Hepatocyte (in vitro differentiated cells): ENCODE data around the gene HIF1A. TPM values are rescaled to one million over a fixed set of nuclear protein-coding genes. Genes with fewer than 3 reads are reported as not detected.
A peak's percentile ranks its signal among the peaks of the same experiment; 100 is the strongest.

Experiments
- DNase-seq: peaks from one replicate; pipeline ENCODE4 v3.0.0-alpha.2; 2016; ENCODE audit warnings: low spot score
- H2AFZ ChIP-seq: fragments of 200-600 bp; sonication (generic); 2 replicates; pipeline ENCODE4 v1.6.0; 2016; ENCODE audit warnings: antibody characterized with exemption, mild to moderate bottlenecking
- H3K27ac ChIP-seq: fragments of 200-600 bp; sonication (generic); 2 replicates; pipeline ENCODE4 v1.5.1; 2016; ENCODE audit warnings: mild to moderate bottlenecking
- H3K27me3 ChIP-seq: fragments of 200-600 bp; sonication (generic); 2 replicates; pipeline ENCODE4 v1.6.1; 2016
- H3K36me3 ChIP-seq: fragments of 200-600 bp; sonication (generic); replicated peaks from 2 replicates; pipeline ENCODE4 v1.5.1; 2016; ENCODE audit warnings: low read depth; ENCODE audit not compliant: insufficient read depth
- H3K4me1 ChIP-seq: fragments of 200-600 bp; sonication (generic); 2 replicates; pipeline ENCODE4 v1.5.1; 2016; ENCODE audit warnings: mild to moderate bottlenecking, moderate library complexity; ENCODE audit not compliant: insufficient read depth
- H3K4me2 ChIP-seq: fragments of 200-600 bp; sonication (generic); 2 replicates; pipeline ENCODE4 v1.6.0; 2016
- H3K4me3 ChIP-seq: fragments of 200-600 bp; sonication (generic); 2 replicates; pipeline ENCODE4 v1.5.1; 2016; ENCODE audit warnings: mild to moderate bottlenecking
- H3K79me2 ChIP-seq: fragments of 200-600 bp; sonication (generic); 2 replicates; pipeline ENCODE4 v1.6.0; 2017; ENCODE audit warnings: mild to moderate bottlenecking
- H3K9me2 ChIP-seq: fragments of 200-600 bp; sonication (generic); replicated peaks from 2 replicates; pipeline ENCODE4 v1.6.0; 2017; ENCODE audit warnings: mild to moderate bottlenecking; ENCODE audit not compliant: insufficient read depth
- H3K9me3 ChIP-seq: fragments of 200-600 bp; sonication (generic); 2 replicates; pipeline ENCODE4 v1.5.1; 2016; ENCODE audit warnings: low read depth, mild to moderate bottlenecking
- H4K20me1 ChIP-seq: fragments of 200-600 bp; sonication (generic); 2 replicates; pipeline ENCODE4 v1.6.0; 2016; ENCODE audit warnings: mild to moderate bottlenecking; ENCODE audit not compliant: insufficient read depth, poor library complexity, severe bottlenecking
- EZH2 ChIP-seq: fragments of 200-600 bp; sonication (generic); IDR thresholded peaks from 2 replicates; pipeline ENCODE4 v1.6.1; 2016; ENCODE audit warnings: antibody characterized with exemption, mild to moderate bottlenecking, borderline replicate concordance
- EZH2phosphoT487 ChIP-seq: fragments of 200-600 bp; sonication (generic); IDR thresholded peaks from one replicate; pipeline ENCODE4 v1.6.1; 2018; ENCODE audit warnings: antibody characterized with exemption, mild to moderate bottlenecking, low read depth, moderate library complexity; ENCODE audit not compliant: unreplicated experiment, severe bottlenecking
- WGBS: methylation state at CpG from one replicate; pipeline ENCODE4 v1.1.6; 2016; ENCODE audit warnings: low lambda C conversion rate; ENCODE audit errors: missing lambda C conversion rate; 5-methylcytosine and 5-hydroxymethylcytosine counted together
- polyA plus RNA-seq: library from polyadenylated mRNA; unstranded; fragments of >200 nt; fragmentation: Nextera tagmentation; extraction: Ambion mirVana; gene quantifications from 2 replicates; pipeline ENCODE4 v1.2.1, GENCODE V29; 2016
- total RNA-seq: library from RNA; depleted of rRNA; stranded (reverse); fragments of >200 nt; gene quantifications from 2 replicates; pipeline ENCODE4 v1.2.3, GENCODE V29; 2014
- TF ChIP-seq, protein P1 (sequence below): fragments of 200-600 bp; sonication (generic); IDR thresholded peaks from 2 replicates; pipeline ENCODE4 v1.5.1; 2016; ENCODE audit warnings: antibody characterized with exemption, mild to moderate bottlenecking; ENCODE audit not compliant: poor library complexity

HIF1A gene
- total and polyA plus RNA-seq, 2 experiments from 2014 or later, result 169 to 285 TPM

DNA sequence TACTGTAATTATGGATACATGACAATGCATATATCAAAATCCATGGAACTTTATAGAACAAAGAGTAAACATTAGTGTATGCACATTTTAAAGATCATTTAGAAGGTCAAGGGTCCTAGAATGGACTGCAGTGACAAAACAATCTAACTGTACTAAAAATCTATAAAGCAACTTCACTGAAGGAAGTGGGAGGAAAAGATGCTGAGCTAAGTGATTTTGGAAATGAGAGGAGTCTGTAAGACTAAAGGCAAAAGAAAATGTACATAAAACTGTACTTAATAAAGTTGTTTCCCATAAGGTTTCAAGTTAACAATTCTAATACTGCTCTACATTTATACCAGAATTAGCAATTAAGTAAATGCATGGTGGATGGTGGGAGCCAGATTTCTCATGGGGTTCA lies 46.9 kb upstream of the HIF1A start:
- no peak overlapping the region for H3K4me3 ChIP-seq
- TF ChIP-seq EZH2, result no peak
- TF ChIP-seq, protein P1, sequence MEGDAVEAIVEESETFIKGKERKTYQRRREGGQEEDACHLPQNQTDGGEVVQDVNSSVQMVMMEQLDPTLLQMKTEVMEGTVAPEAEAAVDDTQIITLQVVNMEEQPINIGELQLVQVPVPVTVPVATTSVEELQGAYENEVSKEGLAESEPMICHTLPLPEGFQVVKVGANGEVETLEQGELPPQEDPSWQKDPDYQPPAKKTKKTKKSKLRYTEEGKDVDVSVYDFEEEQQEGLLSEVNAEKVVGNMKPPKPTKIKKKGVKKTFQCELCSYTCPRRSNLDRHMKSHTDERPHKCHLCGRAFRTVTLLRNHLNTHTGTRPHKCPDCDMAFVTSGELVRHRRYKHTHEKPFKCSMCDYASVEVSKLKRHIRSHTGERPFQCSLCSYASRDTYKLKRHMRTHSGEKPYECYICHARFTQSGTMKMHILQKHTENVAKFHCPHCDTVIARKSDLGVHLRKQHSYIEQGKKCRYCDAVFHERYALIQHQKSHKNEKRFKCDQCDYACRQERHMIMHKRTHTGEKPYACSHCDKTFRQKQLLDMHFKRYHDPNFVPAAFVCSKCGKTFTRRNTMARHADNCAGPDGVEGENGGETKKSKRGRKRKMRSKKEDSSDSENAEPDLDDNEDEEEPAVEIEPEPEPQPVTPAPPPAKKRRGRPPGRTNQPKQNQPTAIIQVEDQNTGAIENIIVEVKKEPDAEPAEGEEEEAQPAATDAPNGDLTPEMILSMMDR, result no peak
- TF ChIP-seq EZH2phosphoT487, result no peak
- no peaks in the 10 kb centered on the region for H3K36me3 ChIP-seq
- H3K4me2 ChIP-seq, result no peak overlapping the region
- H2AFZ ChIP-seq, result no peak overlapping the region
- no peaks in the 10 kb centered on the region for H4K20me1 ChIP-seq
- H3K27me3 ChIP-seq, result no peaks in the 10 kb centered on the region
- H3K27ac ChIP-seq, result no peak overlapping the region
- H3K9me3 ChIP-seq, result no peaks in the 10 kb centered on the region
- no peaks in the 10 kb centered on the region for H3K9me2 ChIP-seq
- no peak for DNase-seq
- H3K79me2 ChIP-seq, result no peaks in the 10 kb centered on the region
- no peaks in the 10 kb centered on the region for H3K4me1 ChIP-seq

DNA sequence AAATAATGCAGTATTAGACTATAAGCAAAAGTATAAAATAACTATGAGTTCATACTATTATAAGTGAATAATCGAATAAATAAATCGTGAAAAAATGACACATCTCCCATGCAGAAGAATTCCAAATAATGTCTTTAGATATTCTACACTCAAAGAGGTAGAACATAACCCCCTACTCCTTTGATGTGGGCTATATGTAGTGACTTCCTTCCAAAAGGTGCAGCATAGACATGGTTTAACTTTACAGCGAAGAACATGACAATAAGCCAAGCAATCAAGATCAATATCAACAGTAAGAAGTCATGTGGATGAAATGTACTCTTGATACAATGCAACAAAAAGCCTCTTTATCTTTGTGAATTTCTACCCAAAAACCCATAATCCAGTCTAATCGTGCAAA lies 46.0 kb upstream of the HIF1A start:
- TF ChIP-seq EZH2phosphoT487, result no peak
- TF ChIP-seq, protein P1, result no peak
- TF ChIP-seq EZH2, result no peak
- 93% methylated on average over 4 of the region's 4 CpGs for WGBS

GRCh38 chr14:61651355-61651754 lies 44.0 kb upstream of the HIF1A start:
- 95% methylated on average over 4 of the region's 4 CpGs for WGBS
- Histone ChIP-seq H3K4me2 (no peak overlapping the region), H3K4me1 (peaks cover 5% of the 10 kb centered on the region), H2AFZ (no peak overlapping the region), H3K36me3 (no peaks in the 10 kb centered on the region), H3K79me2 (no peaks in the 10 kb centered on the region), H3K9me2 (no peaks in the 10 kb centered on the region), H3K4me3 (no peak overlapping the region), H3K27me3 (no peaks in the 10 kb centered on the region), H4K20me1 (no peaks in the 10 kb centered on the region), H3K9me3 (no peaks in the 10 kb centered on the region), H3K27ac (no peak overlapping the region)
- DNase-seq, result no peak
- TF ChIP-seq EZH2 (no peak), EZH2phosphoT487 (no peak)

More for the DNA sequence above, 46.0 kb upstream of the HIF1A start:
- Histone ChIP-seq H3K4me1 (peaks cover 5% of the 10 kb centered on the region), H2AFZ (no peak overlapping the region), H3K27me3 (no peaks in the 10 kb centered on the region), H3K36me3 (no peaks in the 10 kb centered on the region), H4K20me1 (no peaks in the 10 kb centered on the region), H3K4me2 (no peak overlapping the region), H3K4me3 (no peak overlapping the region), H3K27ac (no peak overlapping the region), H3K79me2 (no peaks in the 10 kb centered on the region), H3K9me3 (no peaks in the 10 kb centered on the region), H3K9me2 (no peaks in the 10 kb centered on the region)
- no peak for DNase-seq

- Histone ChIP-seq H3K27me3 (no peaks in the 10 kb centered on the region), H3K79me2 (no peaks in the 10 kb centered on the region), H3K4me1 (peaks cover 5% of the 10 kb centered on the region), H3K27ac (peak overlapping the region; percentile 13), H3K9me2 (no peaks in the 10 kb centered on the region), H3K4me3 (no peak overlapping the region), H2AFZ (no peak overlapping the region), H3K9me3 (no peaks in the 10 kb centered on the region), H3K36me3 (no peaks in the 10 kb centered on the region), H3K4me2 (no peak overlapping the region), H4K20me1 (no peaks in the 10 kb centered on the region)
- peak; percentile 18 for DNase-seq
- TF ChIP-seq EZH2, result no peak
- no peak for TF ChIP-seq EZH2phosphoT487
- TF ChIP-seq, protein P1, result no peak
- 52% methylated on average over 5 of the region's 5 CpGs for WGBS
These were observed 42.6 kb upstream of the HIF1A start for GRCh38 chr14:61652526-61653262.
